Heart right ventricle (tissue), 16 donors: ENCODE results near the gene NEDD4L. TPM values are rescaled to one million over a fixed set of nuclear protein-coding genes. Genes with fewer than 3 reads are reported as not detected.

Experiments used
- ATAC-seq, 8 donors: fragments of 200-7000 bp; cut with Tn5 transposase; one replicate each; pipeline ENCODE4 v1.9.1; 2020; ENCODE audit warnings: mild to moderate bottlenecking in 8 of 8, moderate library complexity in 8 of 8, moderate number of reproducible peaks in 1 of 8
- DNase-seq, 2 donors: peaks; one replicate each; pipeline ENCODE4 v3.0.0-alpha.2; 2020
- H3K27ac ChIP-seq, 10 donors: fragments of 200-600 bp; sonication (generic) in 2 of 10; one replicate each; pipeline versions ENCODE4 v1.5.0 to v1.8.0; 2020 to 2022; ENCODE audit warnings: mild to moderate bottlenecking in 3 of 10
- H3K27me3 ChIP-seq, 7 donors: fragments of 200-600 bp; one replicate each; pipeline ENCODE4 v1.8.0; 2021 to 2022; ENCODE audit warnings: mild to moderate bottlenecking in 2 of 7
- H3K36me3 ChIP-seq, 9 donors: fragments of 200-600 bp; sonication (generic) in 1 of 9; one replicate each; pipeline versions ENCODE4 v1.5.0 to v1.8.0; 2020 to 2022; ENCODE audit warnings: mild to moderate bottlenecking in 2 of 9
- H3K4me1 ChIP-seq, 9 donors: fragments of 200-600 bp; sonication (generic) in 1 of 9; one replicate each; pipeline versions ENCODE4 v1.5.0 to v1.8.0; 2020 to 2022; ENCODE audit warnings: mild to moderate bottlenecking in 4 of 9
- H3K4me3 ChIP-seq, 10 donors: fragments of 200-600 bp; sonication (generic) in 2 of 10; one replicate each; pipeline versions ENCODE4 v1.5.0 to v1.8.0; 2020 to 2022; ENCODE audit warnings: mild to moderate bottlenecking in 7 of 10, moderate library complexity in 2 of 10
- H3K9me3 ChIP-seq, 11 donors: fragments of 200-600 bp in 10 of 11; sonication (generic) in 2 of 11; one replicate each; pipeline versions ENCODE4 v1.5.0 to v1.8.0; 2013 to 2022; ENCODE audit warnings: mild to moderate bottlenecking in 2 of 11, control low read depth in 1 of 11, moderate library complexity in 1 of 11
- WGBS, 2 donors: extraction: QIAGEN DNeasy Blood & Tissue Kit; methylation state at CpG; one replicate each; pipeline ENCODE4 v1.1.7; 2013; ENCODE audit warnings: inconsistent platforms in 1 of 2; 5-methylcytosine and 5-hydroxymethylcytosine counted together
- intact Hi-C, 10 donors: fragments of 100-400 bp; cut with DNase I; formaldehyde crosslinking; loops; one replicate each; pipeline versions ENCODE4 v1.11.1 to v1.14.2; 2022
- polyA plus RNA-seq, 2 donors: library from polyadenylated mRNA; stranded (reverse); fragments of 200-250 nt; gene quantifications; one replicate each; pipeline ENCODE4 v1.2.3, GENCODE V29; 2013
- total RNA-seq, 10 donors: library from RNA; stranded (reverse); fragmentation: NEBNext Ultra II Directional in 3 of 10; extraction: Animal tissue kit (Norgen Biotek cat#: 25700) in 3 of 10; gene quantifications; one replicate each; pipeline versions ENCODE4 v1.2.1 to v1.2.4, GENCODE V29; 2021 to 2023
- TF ChIP-seq, protein P1 (sequence below), 9 donors: fragments of 200-600 bp; sonication (generic) in 2 of 9; IDR thresholded peaks; one replicate each; pipeline versions ENCODE4 v1.5.0 to v1.8.0; 2021 to 2022; ENCODE audit warnings: antibody characterized with exemption in 9 of 9, mild to moderate bottlenecking in 5 of 9, moderate library complexity in 1 of 9
- donor health status: Arrhythmogenic right ventricular cardiomyopathy.
- donor health status: ischemic (EF 13 %, LVEDD 7.1; RV severe dilation, severe dysfunction).
- donor health status: healthy with polysubstance abuse.
- donor health status: DM: no; HTN: yes; CAD: no.
- donor health status: DM: no; HTN: no; CAD: no.
- donor health status: ischemic (EF 25% LVEDD 6.9; RV normal size, moderate dysfunction).
- donor health status: ischemic (EF 25% LVEDD 5.7; RV mildly dilated, moderate dysfunction).
- donor health status: healthy.
- donor health status: DM: yes; HTN: yes; CAD: no.
- donor health status: Ischemic cardiomyopathy.
- donor health status: ischemic (EF 35%, LVEDD 5.7; RV mildly dilated, moderate dysfunction).
- donor health status: nonischemic (EF 11% LVEDD 7.7; RV severe dilation, severe dysfunction).
- donor health status: DM: yes; HTN: yes; CAD: no.
- donor health status: PGD.
- donor health status: ischemic (EF 29% LVEDD 5.4; RV normal size, mild dysfunction).
- donor health status: nonischemic (EF 23%, LVEDD 6.1; RV moderate dilation, normal function).

NEDD4L gene
- total and polyA plus RNA-seq, 12 donors: 9.6 to 67.1 (median 49.4) TPM

DNA sequence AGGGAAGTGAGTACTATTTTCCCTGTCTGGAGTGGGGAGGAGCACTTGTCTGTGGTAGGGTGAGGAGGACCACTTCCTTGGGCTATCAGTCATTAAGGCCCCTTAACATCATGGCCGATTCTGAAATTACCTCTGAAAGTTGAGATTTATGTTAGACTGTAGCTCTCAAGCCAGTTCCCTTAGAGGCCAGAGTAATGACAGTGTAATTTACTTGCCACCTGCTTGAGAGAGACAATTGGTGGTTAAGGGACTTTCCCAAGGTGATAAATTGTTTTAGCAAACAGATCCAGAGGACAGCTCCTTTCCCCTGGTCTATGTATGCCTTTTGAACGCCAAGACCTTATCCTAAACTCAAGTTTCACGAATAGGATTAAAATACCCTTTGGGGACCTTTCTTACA, 56.1 kb downstream of the NEDD4L start:
- DNase-seq (no peak), ATAC-seq (no peak)
- H3K27ac ChIP-seq: no peak overlapping the region
- TF ChIP-seq, protein P1, sequence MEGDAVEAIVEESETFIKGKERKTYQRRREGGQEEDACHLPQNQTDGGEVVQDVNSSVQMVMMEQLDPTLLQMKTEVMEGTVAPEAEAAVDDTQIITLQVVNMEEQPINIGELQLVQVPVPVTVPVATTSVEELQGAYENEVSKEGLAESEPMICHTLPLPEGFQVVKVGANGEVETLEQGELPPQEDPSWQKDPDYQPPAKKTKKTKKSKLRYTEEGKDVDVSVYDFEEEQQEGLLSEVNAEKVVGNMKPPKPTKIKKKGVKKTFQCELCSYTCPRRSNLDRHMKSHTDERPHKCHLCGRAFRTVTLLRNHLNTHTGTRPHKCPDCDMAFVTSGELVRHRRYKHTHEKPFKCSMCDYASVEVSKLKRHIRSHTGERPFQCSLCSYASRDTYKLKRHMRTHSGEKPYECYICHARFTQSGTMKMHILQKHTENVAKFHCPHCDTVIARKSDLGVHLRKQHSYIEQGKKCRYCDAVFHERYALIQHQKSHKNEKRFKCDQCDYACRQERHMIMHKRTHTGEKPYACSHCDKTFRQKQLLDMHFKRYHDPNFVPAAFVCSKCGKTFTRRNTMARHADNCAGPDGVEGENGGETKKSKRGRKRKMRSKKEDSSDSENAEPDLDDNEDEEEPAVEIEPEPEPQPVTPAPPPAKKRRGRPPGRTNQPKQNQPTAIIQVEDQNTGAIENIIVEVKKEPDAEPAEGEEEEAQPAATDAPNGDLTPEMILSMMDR (IDR thresholded peaks at IDR 0.05): no peak
- WGBS, 2 donors: 78 to 90% methylated on average over 3 of the region's 3 CpGs
- intact Hi-C loops: loop anchor here in 1 of 10 donors (5.0 kb wide), 1 partner anchor 48 kb away; no protein-coding TSS in a partner anchor
- H3K27me3 ChIP-seq: no peaks in the 10 kb centered on the region
- H3K36me3 ChIP-seq: no peaks in the 10 kb centered on the region
- H3K9me3 ChIP-seq: no peaks in the 10 kb centered on the region
- H3K4me1 ChIP-seq: peaks cover 0 to 16% (median 4%) of the 10 kb centered on the region in 9 donors
- no peak overlapping the region for H3K4me3 ChIP-seq

GRCh38 chr18:58101291-58101794, 57.3 kb downstream of the NEDD4L start:
- H3K36me3 ChIP-seq: no peaks in the 10 kb centered on the region
- peaks cover 0 to 16% (median 4%) of the 10 kb centered on the region in 9 donors for H3K4me1 ChIP-seq
- no peak for DNase-seq
- no peaks in the 10 kb centered on the region for H3K9me3 ChIP-seq
- H3K27me3 ChIP-seq: no peaks in the 10 kb centered on the region
- intact Hi-C loops: loop anchor here in 1 of 10 donors (5.0 kb wide), 1 partner anchor 49 kb away; no protein-coding TSS in a partner anchor
- no peak overlapping the region for H3K4me3 ChIP-seq
- TF ChIP-seq, protein P1 (IDR thresholded peaks at IDR 0.05): no peak
- 93% methylated on average over 10 of the region's 10 CpGs for WGBS, 2 donors
- no peak overlapping the region for H3K27ac ChIP-seq
- ATAC-seq: no peak

DNA sequence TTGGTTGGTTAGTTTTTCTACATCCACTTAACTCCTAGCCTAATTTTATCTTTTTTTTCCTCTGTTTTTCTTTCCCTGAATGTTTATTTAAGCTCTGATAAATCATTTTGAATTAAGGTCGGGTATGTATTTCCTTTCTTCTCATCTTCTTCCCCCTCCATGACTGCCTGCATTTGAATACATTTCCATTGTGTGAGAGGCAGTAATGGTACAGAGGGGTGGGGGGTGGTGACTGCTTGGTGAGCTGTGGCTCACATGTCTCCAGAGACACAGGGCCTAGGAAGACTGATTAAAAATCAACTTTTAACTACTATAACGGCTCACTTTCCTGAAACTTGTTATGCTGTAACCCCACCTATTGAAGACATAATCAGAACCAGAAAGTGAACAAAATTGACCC, 58.0 kb downstream of the NEDD4L start:
- intact Hi-C loops: loop anchor here in 1 of 10 donors (5.0 kb wide), 1 partner anchor 50 kb away; no protein-coding TSS in a partner anchor

GRCh38 chr18:58102875-58103274, 58.8 kb downstream of the NEDD4L start:
- H3K27me3 ChIP-seq: no peaks in the 10 kb centered on the region
- 44 to 52% methylated on average over 3 of the region's 3 CpGs for WGBS, 2 donors
- DNase-seq (no peak), ATAC-seq (no peak)
- peaks cover 0 to 3% (median 0%) of the 10 kb centered on the region in 9 donors for H3K4me1 ChIP-seq
- TF ChIP-seq, protein P1 (IDR thresholded peaks at IDR 0.05): no peak
- no peaks in the 10 kb centered on the region for H3K9me3 ChIP-seq
- no peak overlapping the region for H3K4me3 ChIP-seq
- no peaks in the 10 kb centered on the region for H3K36me3 ChIP-seq
- intact Hi-C loops: loop anchor here in 1 of 10 donors (5.0 kb wide), 1 partner anchor 51 kb away; no protein-coding TSS in a partner anchor
- no peak overlapping the region for H3K27ac ChIP-seq

More for the DNA sequence above, 58.0 kb downstream of the NEDD4L start:
- no peaks in the 10 kb centered on the region for H3K36me3 ChIP-seq
- TF ChIP-seq, protein P1 (IDR thresholded peaks at IDR 0.05): no peak
- ATAC-seq (no peak), DNase-seq (no peak)
- H3K27ac ChIP-seq: no peak overlapping the region
- no peaks in the 10 kb centered on the region for H3K27me3 ChIP-seq
- H3K4me3 ChIP-seq: no peak overlapping the region
- 50 to 64% methylated on average over 2 of the region's 2 CpGs for WGBS, 2 donors
- H3K4me1 ChIP-seq: peaks cover 0 to 9% (median 3%) of the 10 kb centered on the region in 9 donors
- H3K9me3 ChIP-seq: no peaks in the 10 kb centered on the region
